OCI-LY1 (cell line): ENCODE results near the gene MERTK.

ENCODE experiments used
- EZH2 ChIP-seq: fragments of 200-600 bp; sonication (generic), shearing (Covaris generic); IDR thresholded peaks from 2 replicates; pipeline ENCODE4 v1.8.0; 2017; ENCODE audit warnings: borderline replicate concordance, mixed run types, mild to moderate bottlenecking, antibody characterized with exemption, low read length, moderate library complexity, mixed read lengths
- TF ChIP-seq, protein P1 (sequence below): fragments of 200-600 bp; sonication (generic), shearing (Covaris generic); IDR thresholded peaks from 2 replicates; pipeline ENCODE4 v1.5.1; 2017; ENCODE audit warnings: mild to moderate bottlenecking, antibody characterized with exemption, low read length, moderate library complexity, mixed read lengths

DNA sequence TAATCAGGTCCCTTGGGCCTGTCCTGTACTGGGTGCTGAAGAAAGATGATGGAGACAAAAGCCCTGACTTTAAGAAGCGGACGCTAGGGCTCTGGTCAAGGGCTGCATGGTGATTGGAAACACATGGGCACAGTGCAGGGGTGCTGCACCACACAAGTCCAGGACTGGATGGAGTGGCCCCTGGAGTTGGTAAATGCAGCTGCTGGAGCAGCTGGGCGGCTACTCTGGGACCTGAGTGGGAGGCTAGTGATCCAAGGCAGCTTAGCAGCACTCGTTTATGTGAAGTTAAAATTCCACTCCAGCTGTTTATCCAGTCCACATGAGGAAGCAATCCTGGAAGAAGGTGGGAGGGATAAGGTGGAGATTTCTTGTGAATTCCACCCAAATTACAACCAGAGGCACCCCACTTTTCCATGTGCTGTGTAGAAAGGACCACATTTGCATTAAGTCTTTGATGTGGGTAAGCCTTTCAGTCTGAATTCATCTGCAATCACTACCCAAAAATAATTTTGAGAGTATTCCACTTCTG, 24.9 kb downstream of the MERTK start:
- TF ChIP-seq, protein P1, sequence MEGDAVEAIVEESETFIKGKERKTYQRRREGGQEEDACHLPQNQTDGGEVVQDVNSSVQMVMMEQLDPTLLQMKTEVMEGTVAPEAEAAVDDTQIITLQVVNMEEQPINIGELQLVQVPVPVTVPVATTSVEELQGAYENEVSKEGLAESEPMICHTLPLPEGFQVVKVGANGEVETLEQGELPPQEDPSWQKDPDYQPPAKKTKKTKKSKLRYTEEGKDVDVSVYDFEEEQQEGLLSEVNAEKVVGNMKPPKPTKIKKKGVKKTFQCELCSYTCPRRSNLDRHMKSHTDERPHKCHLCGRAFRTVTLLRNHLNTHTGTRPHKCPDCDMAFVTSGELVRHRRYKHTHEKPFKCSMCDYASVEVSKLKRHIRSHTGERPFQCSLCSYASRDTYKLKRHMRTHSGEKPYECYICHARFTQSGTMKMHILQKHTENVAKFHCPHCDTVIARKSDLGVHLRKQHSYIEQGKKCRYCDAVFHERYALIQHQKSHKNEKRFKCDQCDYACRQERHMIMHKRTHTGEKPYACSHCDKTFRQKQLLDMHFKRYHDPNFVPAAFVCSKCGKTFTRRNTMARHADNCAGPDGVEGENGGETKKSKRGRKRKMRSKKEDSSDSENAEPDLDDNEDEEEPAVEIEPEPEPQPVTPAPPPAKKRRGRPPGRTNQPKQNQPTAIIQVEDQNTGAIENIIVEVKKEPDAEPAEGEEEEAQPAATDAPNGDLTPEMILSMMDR, result no peak
- no peak for TF ChIP-seq EZH2
